HG03064 (cell line): ENCODE data around the gene PLCB2.

Experiments
- ATAC-seq: cut with Tn5 transposase; IDR thresholded peaks from one replicate; pipeline ENCODE4 v1.9.1; 2021; ENCODE audit warnings: low read depth; ENCODE audit not compliant: unreplicated experiment

The PLCB2 gene

DNA sequence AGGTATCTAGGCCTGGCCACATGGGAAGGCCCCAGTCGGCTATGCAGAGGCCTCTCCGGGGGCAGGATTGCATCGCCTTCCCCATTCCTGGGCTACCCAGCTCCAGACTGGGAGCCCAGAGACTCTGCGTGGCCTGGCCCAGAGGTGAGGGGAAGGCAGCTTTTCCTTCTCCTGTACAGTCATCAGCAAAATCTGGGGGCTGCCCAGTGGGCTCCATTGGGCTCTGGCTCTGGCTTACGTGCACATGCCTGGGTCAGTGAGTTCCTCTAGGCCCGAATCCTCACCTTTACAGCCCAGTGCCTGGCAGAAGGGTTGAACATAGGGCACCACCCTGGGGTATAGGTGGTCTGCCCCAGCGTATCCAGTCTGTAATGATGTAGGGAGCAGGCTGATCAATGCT, 20.9 kb downstream of the PLCB2 start:
- ATAC-seq = no peak

DNA sequence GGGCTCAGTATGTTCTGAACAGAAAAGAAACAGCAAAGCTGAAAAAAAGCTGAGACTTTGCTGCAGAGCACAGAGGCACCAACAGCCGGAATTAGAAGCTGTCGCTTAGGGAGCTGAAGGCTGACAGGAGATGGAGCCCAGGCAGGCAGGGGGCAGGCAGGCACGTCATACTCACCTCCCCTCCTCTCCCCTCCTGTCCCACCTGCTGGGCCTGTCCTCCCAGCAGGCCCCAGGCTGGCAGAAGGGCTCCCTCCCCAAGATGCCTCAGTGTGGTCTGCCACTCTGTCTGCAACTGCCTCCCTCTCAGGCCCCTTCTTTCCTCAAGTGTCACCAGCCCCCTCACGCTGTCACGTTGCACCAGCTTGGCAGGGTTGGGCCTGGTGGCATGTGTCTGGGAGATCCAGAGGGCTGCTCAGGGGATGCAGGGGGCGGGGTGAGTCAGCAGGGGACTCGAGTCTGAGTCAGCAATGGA, 21.6 kb downstream of the PLCB2 start:
- no peak for ATAC-seq

DNA sequence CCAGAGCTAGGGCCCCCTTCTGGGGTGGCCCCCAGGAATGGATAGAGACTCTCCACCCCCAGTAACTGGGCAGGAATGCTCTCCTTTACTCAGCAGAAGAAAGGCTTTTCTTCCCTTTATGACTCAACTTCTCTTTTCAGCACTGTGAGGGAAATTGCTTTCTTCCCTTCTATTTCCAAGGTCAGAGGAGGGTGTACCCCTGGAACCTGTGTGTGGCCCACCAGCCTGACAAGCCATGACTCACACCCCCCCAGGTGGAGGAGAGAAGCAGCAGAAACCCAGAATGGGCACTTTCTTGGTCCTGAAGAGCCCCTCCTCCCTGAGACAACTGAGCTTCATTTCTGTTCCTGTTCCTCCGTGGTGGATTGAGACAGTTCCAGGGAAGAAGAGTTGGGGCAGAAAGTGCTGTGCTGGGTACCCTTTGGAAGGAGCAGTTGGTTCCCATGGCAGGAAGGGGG, 22.2 kb downstream of the PLCB2 start:
- no peak for ATAC-seq

DNA sequence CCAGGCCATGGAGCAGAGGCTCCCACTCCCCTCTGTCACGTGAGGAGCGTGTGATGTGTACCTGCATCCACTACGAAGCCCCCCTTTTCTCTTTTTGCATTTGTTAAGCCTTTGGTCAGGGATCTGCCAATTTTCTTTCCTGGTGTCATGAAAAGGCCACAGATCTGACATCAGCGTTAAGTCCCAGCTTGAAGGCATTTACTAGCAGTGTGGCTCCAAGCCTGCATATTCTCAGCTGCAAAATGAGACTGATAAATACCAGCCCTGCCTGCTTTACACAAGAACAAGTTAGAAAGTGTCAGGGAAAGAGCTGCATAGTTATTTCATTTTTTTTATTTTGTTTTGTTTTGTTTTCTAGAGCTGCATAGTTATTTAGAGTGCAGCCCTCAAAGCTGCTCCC, 22.6 kb downstream of the PLCB2 start:
- ATAC-seq = no peak

DNA sequence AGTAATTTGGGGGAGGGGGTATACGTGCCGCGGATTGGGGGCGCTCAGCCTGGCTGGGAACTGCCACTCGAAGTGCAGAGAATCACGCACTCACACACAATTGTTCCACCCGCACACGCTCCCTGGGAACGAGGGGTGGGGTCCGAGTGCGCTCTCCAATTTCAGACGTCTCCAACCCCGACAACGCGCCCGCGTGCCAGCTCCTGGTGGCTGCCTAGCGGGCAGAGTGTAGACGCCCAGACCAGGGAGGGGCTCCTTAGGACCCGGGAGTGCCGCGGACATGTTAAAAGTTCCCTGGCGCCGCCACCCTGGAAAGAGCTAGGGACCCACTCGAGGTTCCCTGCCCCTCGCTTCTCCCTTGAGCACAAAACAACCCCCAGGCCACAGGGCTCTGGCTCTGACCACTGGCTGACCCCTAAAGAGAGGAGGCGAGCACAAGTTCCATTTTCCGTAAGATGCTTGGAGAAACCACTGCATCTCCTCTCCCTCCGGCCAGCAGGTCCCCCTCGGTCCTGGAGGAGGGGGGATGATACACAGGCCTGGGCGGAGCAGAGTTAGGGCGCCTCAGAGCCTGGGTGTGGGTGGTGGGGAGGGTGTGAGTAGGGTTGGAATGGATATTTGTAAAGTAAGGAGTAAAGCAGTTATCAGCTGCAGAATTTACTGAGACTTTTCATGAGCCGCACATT, 24.0 kb downstream of the PLCB2 start:
- ATAC-seq = no peak

DNA sequence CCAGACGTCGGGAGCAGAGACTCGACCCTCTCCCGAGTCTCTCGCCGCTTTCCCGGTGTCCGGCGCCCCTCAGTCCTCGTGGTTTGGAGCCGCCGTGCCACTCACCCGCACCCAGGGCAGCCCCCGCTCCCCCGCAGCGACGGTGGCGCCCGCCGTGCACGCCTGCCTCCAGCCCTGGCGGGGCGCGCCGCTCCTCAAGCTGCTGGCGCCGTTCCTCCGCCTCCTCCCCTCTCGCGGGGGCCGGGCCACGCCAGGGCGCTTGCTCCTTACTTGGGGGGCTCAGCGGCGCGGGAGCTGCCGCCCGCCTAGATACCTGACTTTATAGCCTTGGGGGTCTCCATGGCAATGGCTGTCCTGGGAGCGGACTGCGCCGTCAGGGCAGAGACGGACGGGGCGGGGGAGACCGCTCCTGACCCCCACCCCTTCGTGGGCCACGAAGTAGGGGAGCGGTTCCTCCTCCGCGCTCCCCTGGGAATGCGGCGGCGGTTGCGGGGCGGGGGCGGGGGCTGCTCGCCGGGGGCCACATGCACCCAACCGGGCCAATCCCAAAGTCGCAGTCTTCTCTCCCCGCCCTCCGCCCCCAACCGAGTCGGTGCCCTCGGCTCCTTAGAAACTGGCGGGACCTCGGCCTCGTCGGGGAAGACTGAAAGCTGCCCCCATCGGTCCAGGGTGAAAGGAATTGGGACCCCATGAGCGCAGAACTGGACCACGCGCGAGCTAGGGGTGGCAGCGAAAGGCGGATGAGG, 24.7 kb downstream of the PLCB2 start, which contains the start of gene ANKRD63:
Gene ANKRD63 (minus strand): TSS at position 196 of the 746 bp plus-strand sequence. CDS start 478 bp downstream, outside the sequence.
- ATAC-seq = no peak

DNA sequence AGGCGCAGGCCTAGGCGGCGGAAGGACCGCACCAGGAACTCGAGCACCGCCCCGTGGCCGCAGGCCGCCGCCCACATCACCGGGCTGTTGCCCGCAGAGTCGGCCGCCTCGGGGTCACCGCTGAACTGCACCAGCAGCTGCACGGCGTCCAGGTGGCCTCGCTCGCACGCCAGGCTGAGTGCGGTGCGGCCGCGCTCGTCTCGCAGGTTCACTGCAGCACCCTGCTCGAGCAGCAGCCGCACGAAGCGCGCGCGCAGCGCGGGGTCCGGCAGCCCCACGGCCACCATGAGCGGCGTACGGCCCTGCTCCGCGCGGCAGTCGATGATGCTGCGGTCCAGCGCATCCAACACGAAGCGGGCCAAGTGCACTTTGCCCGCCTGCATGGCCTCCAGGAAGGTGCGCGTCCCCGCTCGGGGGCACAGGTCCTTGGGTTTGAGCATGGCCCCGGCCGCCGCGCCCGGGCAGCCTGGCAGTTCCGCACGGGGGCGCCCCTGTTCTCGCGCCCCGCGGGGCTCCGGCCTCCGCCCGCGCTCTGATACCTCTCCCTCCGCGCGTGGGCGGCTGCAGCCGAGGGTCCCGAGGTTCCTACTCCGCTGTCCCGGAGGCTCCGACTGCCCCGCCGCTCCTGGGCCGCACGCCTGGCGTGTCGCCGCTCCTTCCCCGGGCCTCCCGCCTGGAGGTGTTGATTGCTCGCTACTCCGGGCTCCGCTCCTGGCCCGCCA, 25.4 kb downstream of the PLCB2 start:
- ATAC-seq = no peak

DNA sequence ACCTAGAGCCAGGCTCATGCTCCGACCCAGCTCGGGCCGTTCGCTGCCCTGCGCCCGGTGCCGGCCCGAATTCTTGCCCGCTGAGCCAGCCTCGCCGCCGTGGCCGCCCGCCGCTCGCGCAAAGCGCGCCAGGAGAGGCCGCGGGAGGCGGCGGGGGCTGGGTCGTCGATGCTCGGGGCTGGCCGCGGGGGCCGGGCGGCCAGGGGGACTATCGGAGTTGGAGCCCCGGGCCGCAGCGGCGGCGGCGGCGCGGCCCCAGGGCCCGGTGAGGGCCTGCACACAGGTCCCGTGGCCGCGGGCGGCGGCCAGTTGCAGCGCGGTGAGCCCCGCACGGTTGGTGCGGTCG, 26.0 kb downstream of the PLCB2 start:
- no peak for ATAC-seq

DNA sequence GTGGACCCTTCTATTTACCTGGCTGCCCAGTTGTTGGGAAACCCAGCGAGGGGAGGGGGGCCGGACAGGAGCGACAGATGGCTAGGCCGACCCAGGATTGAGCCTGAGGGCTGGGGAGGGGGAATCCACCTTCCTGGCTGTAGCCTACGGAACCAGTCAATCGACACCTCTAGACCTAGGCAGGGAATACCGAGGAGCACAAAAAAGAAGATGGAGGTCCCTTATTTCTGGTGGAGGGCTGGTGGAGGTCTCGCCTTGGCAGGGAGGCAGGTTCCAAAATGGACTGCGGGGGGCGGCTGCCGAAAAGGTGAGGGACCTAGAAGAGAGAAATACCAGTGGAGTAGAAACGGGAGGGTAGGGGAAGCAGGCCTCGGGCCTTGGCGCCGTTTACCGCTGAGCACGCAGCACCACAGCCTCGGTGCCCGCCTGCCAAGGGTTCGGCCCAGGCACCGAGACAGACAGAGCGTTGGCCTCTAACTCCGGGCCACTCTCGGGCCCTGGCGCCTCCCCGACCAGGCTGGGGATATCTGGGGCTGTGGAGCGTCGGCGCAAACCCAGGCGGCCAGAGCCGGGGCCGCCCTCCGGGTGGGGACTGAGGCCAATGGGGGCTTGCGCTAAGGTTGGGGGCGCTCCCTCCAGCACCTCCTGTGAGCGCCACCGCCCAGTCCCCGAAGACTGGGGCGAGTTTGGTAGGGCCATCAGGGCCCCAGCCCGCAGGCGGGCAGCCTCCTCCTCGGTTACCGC, 26.5 kb downstream of the PLCB2 start:
- ATAC-seq = no peak

DNA sequence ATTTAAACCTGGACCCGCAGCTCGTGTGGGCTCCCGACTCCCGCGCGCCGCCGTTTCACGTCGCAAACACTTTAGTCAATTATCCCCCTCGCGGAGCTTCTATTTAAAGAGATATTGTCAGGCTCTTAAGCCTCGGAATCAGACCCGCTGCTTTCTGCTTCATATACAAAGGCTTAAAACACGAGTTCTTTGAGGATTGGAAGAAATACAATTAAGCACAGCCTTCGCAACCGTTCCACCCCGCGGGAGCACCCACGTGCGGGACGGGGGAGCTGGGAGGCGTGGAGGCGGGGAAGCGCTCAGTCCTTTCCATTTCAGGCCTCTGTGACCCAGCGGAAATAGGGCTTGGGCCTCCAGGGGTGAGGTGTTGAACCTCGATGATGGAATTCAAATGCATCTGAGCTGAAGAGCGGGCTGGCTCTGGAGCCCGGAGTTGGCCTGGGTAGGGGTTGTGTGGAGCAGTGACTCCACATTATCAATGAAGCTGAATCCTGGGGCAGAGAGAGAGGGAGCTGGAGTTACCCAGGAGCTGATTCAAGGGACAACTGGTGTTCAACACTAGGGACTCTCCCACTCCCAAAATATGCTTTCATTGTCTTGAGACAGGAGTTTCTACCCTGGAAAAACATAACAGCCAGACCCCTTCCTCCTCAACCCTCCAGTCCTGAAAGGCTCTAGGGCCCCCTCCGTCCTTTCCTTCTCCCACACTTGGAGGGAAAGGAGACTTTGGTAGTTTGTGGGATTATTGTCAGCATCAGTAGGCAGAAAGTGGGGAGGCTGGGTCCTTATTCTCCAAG, 27.3 kb downstream of the PLCB2 start:
- ATAC-seq = no peak

DNA sequence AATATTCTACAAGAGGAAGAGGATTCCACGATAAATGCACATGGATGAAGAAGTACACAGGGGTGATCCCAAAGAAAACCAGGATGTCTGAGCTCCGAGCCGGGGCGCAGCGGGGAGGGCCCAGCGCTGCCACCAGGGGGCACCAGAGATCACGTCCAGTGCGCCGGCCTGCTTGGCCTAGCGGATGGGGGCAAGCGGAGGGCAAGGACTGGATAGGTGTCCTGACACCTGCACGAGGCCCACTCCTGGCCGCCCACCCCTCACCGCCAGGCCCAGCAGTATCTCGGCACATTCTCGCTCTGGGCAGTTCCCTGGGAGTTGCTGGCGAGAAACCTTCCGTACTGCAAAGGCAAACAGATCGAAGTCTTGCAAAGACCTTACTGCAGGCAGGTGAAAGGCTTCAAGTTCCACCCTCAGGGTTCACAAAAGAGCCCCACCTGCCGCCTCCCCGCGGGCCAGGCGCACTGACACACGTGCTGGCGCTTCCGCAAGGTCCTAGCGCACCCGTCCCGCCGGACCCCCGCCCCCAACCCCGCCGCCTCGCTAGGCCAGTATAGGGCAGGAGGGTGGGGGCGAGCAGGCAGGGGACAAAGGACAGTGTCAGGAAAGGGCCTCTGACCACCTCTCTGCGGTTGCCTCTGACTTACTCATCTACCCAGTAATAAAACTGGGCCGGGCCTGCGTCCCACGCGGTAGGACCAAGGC, 28.1 kb downstream of the PLCB2 start:
- ATAC-seq = no peak

DNA sequence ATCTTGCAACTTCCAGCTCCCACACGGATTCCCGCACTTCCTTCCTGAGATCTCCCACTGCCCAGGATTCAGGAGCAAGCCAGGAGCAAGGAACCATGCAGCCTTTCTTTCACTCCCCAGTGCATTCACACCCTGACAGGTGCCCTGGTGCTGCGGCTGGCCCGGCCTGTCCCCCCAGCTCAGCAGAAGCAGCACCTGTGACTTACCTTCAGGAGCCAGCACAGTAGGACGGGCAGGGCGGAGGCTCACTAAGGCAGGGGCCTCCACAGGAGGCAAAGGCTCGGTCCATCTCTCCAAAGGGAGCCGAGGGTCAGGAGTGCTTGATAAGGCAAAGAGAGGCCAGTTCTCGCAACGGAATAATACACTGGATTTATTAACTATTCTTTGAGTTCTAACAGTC, 29.7 kb downstream of the PLCB2 start:
- ATAC-seq = no peak

DNA sequence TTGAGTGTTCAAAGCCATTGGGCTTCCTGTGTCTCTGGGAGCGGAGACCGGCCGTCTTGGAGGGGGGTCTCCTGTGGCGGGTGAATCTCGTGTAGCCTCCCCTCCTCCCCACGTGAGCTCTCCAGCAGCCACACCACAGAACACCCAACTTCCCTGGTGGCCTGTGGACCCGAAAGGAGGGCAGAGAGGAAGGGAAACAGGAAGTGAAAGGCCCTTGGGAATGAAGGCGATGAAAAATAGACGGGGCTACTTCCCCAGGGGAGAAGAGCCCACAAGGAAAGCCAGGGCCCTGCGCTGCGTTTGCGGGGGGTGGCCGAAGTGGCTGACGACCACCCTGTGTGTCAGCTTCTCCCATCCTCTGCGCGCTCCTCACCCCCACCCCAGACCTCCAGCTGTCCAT, 30.3 kb downstream of the PLCB2 start:
- no peak for ATAC-seq

DNA sequence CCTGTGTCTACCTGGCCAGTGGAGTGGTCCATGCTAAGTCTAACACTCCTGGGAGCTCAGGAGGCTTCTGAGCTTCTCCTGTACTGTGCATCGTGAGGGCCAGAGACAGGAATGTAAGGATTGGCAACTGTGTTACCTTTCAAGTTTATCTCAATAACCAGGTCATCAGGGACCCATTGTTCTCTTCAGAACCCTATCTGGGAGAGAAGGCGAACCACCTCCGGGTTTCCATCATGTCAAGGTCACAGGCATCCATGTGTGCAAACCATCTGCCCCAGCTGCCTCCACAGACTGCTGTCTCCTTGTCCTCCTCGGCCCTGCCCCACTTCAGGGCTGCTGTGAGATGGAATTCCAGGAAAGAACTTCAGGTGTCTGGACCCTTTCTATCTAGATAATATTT, 30.8 kb downstream of the PLCB2 start:
- ATAC-seq = no peak

DNA sequence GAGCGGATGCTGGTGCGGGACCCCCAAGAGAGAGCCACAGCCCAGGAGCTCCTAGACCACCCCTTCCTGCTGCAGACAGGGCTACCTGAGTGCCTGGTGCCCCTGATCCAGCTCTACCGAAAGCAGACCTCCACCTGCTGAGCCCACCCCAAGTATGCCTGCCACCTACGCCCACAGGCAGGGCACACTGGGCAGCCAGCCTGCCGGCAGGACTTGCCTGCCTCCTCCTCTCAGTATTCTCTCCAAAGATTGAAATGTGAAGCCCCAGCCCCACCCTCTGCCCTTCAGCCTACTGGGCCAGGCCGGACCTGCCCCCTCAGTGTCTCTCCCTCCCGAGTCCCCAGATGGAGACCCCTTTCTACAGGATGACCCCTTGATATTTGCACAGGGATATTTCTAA, 31.8 kb downstream of the PLCB2 start:
- ATAC-seq = no peak

DNA sequence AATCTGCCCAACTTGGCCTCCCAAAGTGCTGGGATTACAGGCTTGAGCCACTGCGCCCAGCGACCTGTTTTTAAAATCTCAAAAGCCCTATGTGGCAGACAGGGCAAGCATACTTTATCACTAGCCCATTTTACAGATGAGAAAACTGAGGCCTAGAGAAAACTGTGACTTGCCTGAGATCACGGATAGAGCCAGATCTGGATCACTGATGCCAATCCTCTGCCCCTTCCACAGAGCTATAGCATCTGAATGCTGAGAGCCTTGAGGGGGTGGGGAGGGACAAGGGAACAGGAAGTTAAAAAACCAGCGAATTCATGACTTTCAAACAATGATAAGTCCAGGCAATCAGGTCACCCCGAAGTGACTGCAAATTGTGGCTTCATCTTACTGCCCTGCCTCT, 32.2 kb downstream of the PLCB2 start:
- no peak for ATAC-seq

DNA sequence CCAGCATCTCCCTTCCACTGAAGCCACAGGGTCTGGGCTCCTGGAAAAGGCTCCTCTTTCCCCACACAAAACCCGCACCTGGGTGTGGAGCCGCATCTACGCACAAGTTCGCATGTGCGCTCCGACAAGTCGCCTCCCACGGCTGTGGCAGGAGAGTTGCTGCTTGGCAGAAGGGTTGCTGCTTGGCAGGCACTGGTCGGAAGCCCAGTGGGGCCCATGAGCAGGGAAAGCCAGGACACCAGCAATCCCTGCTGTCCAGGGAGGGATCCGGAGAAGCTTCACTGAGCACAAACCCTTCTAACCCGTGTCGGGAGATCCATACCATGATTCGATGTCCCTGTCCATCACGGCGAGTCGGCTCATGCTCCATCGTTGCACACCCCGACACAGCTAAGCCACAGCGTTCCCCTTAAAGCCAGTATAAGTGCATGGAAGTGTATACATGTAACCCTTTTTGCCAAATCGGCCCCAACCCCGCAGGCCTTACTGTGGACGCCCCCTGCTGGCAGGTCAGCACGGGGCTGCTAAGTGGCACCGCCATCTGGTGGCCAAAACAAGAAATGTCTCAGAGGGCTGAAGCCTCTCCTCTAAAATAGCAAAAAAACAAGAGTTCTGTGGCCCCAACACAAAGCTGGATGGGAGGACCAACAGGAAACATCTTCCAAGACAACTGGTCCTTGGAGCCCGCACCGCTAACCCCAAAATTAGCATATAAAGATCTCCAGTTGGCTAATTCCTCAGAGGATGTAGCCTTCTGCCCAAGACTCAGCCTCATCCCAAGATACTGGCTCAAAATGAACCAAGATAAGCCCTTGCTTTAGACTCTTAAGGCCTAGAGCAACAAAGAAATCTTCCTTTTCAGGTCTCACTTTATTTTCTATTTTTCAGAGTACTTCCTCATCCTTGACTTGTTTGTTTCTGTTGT, 33.1 kb downstream of the PLCB2 start:
- ATAC-seq = no peak

DNA sequence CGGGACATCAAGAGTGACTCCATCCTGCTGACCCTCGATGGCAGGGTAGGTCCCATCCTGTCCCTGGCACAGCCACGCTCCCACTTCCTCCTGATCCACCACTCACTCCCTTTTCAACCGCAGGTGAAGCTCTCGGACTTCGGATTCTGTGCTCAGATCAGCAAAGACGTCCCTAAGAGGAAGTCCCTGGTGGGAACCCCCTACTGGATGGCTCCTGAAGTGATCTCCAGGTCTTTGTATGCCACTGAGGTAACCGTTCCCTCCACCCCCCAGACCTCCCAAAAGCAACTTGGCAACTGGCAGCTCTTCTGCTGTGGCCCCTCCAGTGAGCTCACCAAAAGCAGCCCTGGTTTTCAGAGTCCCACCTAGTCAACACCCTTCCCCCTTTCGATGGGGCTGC, 34.3 kb downstream of the PLCB2 start:
- no peak for ATAC-seq
